ENCODE results near the gene SMAP2. TPM values are rescaled to one million over a fixed set of nuclear protein-coding genes. Genes with fewer than 3 reads are reported as not detected.

SMAP2 gene
- polyA plus RNA-seq, 3 donors: 302 to 382 (median 359) TPM

DNA sequence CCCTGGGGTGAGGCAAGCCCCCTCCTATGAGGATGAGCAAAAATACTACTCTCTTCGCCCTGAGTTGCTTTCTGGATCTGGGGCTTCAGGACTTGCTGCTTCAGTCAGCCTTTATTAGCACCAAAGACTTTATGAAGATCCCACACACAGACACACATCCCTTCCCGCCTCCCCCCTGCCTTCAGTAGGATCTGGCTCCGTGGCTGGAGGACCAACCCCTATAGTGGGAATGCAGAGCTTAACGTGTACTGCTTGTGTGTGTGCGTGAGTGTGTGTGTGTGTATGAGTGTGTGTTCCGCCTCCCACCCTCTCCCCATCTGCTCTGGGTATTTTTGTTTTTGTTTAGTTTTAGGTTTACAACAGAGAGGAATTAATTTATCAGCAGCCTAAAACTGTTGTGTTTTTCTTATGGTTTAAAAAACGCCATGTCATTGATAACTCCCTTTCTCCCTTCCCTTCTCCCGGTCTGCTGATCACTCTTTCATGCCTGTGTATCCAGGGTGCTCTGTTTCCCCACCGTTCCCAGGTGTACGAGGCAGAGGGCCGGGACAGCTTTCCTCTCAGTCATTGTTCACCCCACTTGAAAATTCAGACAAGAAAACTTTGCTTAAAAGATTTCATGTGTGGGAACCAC lies 49.2 kb downstream of the SMAP2 start:
- H3K4me3 Mint-ChIP-seq: peak overlapping the region; percentile 20 to 77
- no peak overlapping the region for H2AFZ ChIP-seq (ENCODE audit: insufficient read depth, low read depth, low read length, poor library complexity, severe bottlenecking)

DNA sequence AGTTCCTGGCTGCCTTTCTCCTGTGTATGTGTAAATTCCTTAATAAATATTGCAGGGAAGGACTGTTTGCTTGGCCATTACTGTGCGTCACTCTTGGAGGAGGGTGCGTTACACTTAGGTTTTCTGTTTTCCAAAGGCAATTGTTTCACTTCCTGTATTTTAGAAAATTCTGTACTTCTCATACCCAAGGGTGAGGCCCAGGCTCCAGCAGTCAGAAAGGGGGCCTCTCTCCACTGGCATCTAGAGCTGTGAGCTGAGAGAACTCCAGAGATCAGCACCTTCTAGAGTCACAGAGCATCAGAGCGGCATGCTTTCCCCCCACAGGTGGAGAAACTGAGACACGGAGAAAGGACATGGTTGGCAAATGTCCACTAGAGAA lies 49.7 kb downstream of the SMAP2 start:
- peak; percentile 56 to 79 (median 72) for DNase-seq
- peaks cover 0 to 4% (median 0%) of the 10 kb centered on the region in 3 donors for H3K27me3 Mint-ChIP-seq (ENCODE audit: low read depth in 3 of 3)
- H3K27ac Mint-ChIP-seq: peak overlapping the region; percentile 87 to 95 (median 92)
- peak overlapping the region; percentile 41 for H3K9ac ChIP-seq (ENCODE audit: insufficient read depth, low read length, poor library complexity, severe bottlenecking)
- peaks cover 48% of the 10 kb centered on the region for H4K20me1 ChIP-seq (ENCODE audit: insufficient read depth, low read length)
- H2AFZ ChIP-seq (ENCODE audit: insufficient read depth, low read depth, low read length, poor library complexity, severe bottlenecking): no peak overlapping the region
- no peaks in the 10 kb centered on the region for H3K9me3 ChIP-seq (replicated peaks in 1 of 2; ENCODE audit: control insufficient read depth in 1 of 2, insufficient read depth in 1 of 2, low read length in 2 of 2)
- peaks cover 48 to 59% of the 10 kb centered on the region in 2 donors for H3K4me1 ChIP-seq (ENCODE audit: control insufficient read depth in 1 of 2, insufficient read depth in 2 of 2, low read length in 2 of 2)
- peak overlapping the region; percentile 20 to 80 for H3K4me3 Mint-ChIP-seq
- peak overlapping the region; percentile 58 for H3K4me2 ChIP-seq (replicated peaks; ENCODE audit: extremely low read depth, low read length, poor library complexity, severe bottlenecking)
- peaks cover 0 to 4% (median 0%) of the 10 kb centered on the region in 7 donors for H3K9me3 Mint-ChIP-seq
- H3K36me3 Mint-ChIP-seq: peaks cover 61 to 78% of the 10 kb centered on the region in 2 donors
- H3K79me2 ChIP-seq (ENCODE audit: insufficient read depth, low read length): peaks cover 17% of the 10 kb centered on the region
- H3K27me3 ChIP-seq (ENCODE audit: control insufficient read depth in 2 of 2, insufficient read depth in 2 of 2, low read length in 2 of 2): no peaks in the 10 kb centered on the region
- H3K27ac ChIP-seq (ENCODE audit: low read depth in 1 of 2, low read length in 2 of 2): peak overlapping the region; percentile 60 to 71
- intact Hi-C loops (cut with micrococcal nuclease): no loop called here
- peaks cover 53% of the 10 kb centered on the region for H3K4me1 Mint-ChIP-seq
- H3K4me3 ChIP-seq (replicated peaks in 1 of 3; ENCODE audit: low read depth in 2 of 3, low read length in 3 of 3): peak overlapping the region in 1 of 3 experiments; percentile 61
- H3K36me3 ChIP-seq (replicated peaks in 1 of 2; ENCODE audit: control insufficient read depth in 1 of 2, insufficient read depth in 2 of 2, low read length in 2 of 2): peaks cover 26 to 53% of the 10 kb centered on the region in 2 donors
- TF ChIP-seq, protein P1, sequence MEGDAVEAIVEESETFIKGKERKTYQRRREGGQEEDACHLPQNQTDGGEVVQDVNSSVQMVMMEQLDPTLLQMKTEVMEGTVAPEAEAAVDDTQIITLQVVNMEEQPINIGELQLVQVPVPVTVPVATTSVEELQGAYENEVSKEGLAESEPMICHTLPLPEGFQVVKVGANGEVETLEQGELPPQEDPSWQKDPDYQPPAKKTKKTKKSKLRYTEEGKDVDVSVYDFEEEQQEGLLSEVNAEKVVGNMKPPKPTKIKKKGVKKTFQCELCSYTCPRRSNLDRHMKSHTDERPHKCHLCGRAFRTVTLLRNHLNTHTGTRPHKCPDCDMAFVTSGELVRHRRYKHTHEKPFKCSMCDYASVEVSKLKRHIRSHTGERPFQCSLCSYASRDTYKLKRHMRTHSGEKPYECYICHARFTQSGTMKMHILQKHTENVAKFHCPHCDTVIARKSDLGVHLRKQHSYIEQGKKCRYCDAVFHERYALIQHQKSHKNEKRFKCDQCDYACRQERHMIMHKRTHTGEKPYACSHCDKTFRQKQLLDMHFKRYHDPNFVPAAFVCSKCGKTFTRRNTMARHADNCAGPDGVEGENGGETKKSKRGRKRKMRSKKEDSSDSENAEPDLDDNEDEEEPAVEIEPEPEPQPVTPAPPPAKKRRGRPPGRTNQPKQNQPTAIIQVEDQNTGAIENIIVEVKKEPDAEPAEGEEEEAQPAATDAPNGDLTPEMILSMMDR (IDR thresholded peaks at IDR 0.05): no peak
- WGBS (ENCODE audit: insufficient coverage): no CpG with 5 or more reads among the region's 4 CpGs

More for the DNA sequence above, 49.2 kb downstream of the SMAP2 start:
- H3K9me3 ChIP-seq (replicated peaks in 1 of 2; ENCODE audit: control insufficient read depth in 1 of 2, insufficient read depth in 1 of 2, low read length in 2 of 2): no peaks in the 10 kb centered on the region
- H3K27ac ChIP-seq (ENCODE audit: low read depth in 1 of 2, low read length in 2 of 2): peak overlapping the region; percentile 60 to 71
- TF ChIP-seq, protein P1 (IDR thresholded peaks at IDR 0.05): no peak
- H3K4me2 ChIP-seq (replicated peaks; ENCODE audit: extremely low read depth, low read length, poor library complexity, severe bottlenecking): peak overlapping the region; percentile 58
- peaks cover 53% of the 10 kb centered on the region for H4K20me1 ChIP-seq (ENCODE audit: insufficient read depth, low read length)
- Mint-ChIP-seq H3K36me3 (peaks cover 66 to 83% of the 10 kb centered on the region in 2 donors), H3K9me3 (peaks cover 0 to 4% (median 0%) of the 10 kb centered on the region in 7 donors), H3K4me1 (peaks cover 53% of the 10 kb centered on the region), H3K27me3 (ENCODE audit: low read depth in 3 of 3) (peaks cover 0 to 4% (median 0%) of the 10 kb centered on the region in 3 donors), H3K27ac (peak overlapping the region; percentile 87 to 95 (median 92))
- 17% methylated on average over 1 of the region's 11 CpGs for WGBS (ENCODE audit: insufficient coverage)
- intact Hi-C loops (cut with micrococcal nuclease): no loop called here
- H3K36me3 ChIP-seq (replicated peaks in 1 of 2; ENCODE audit: control insufficient read depth in 1 of 2, insufficient read depth in 2 of 2, low read length in 2 of 2): peaks cover 31 to 58% of the 10 kb centered on the region in 2 donors
- H3K79me2 ChIP-seq (ENCODE audit: insufficient read depth, low read length): peaks cover 17% of the 10 kb centered on the region
- no peaks in the 10 kb centered on the region for H3K27me3 ChIP-seq (ENCODE audit: control insufficient read depth in 2 of 2, insufficient read depth in 2 of 2, low read length in 2 of 2)
- no peak overlapping the region for H3K9ac ChIP-seq (ENCODE audit: insufficient read depth, low read length, poor library complexity, severe bottlenecking)
- no peak for DNase-seq
- peak overlapping the region in 1 of 3 experiments; percentile 61 for H3K4me3 ChIP-seq (replicated peaks in 1 of 3; ENCODE audit: low read depth in 2 of 3, low read length in 3 of 3)
- H3K4me1 ChIP-seq (ENCODE audit: control insufficient read depth in 1 of 2, insufficient read depth in 2 of 2, low read length in 2 of 2): peaks cover 48 to 59% of the 10 kb centered on the region in 2 donors

All from CD14-positive monocyte (primary cell).